GM18499 (cell line): ENCODE measurements around the gene APOL3.
"Not testable (repeated sequence)": the region's sequence is repeated elsewhere in the genome, so short reads cannot be mapped to it uniquely, and the experiment has no call there.

ENCODE experiments used
- ATAC-seq: cut with Tn5 transposase; IDR thresholded peaks from one replicate; pipeline ENCODE4 v1.9.1; 2021; ENCODE audit warnings: moderate number of reproducible peaks; ENCODE audit not compliant: insufficient read depth, unreplicated experiment

APOL3 gene

GRCh38 chr22:36163497-36163896, 2.9 kb upstream of the APOL3 start:
- no peak for ATAC-seq

GRCh38 chr22:36162127-36163034, 1.8 kb upstream of the APOL3 start:
- ATAC-seq: peak; percentile 40

- ATAC-seq: not testable (repeated sequence)
These were observed 1.2 kb upstream of the APOL3 start for GRCh38 chr22:36161793-36162126.

GRCh38 chr22:36156515-36157419, 3.8 kb downstream of the APOL3 start:
- no peak for ATAC-seq

GRCh38 chr22:36156119-36156514, 4.4 kb downstream of the APOL3 start:
- no peak for ATAC-seq

- no peak for ATAC-seq
These were observed 4.9 kb downstream of the APOL3 start for GRCh38 chr22:36155702-36156101.

- ATAC-seq: no peak
These were observed 6.1 kb downstream of the APOL3 start for GRCh38 chr22:36154423-36154945.

- no peak for ATAC-seq
These were observed 6.8 kb downstream of the APOL3 start for GRCh38 chr22:36153501-36154422.

GRCh38 chr22:36152821-36153220, 7.7 kb downstream of the APOL3 start:
- ATAC-seq: not testable (repeated sequence)

- no peak for ATAC-seq
These were observed 8.5 kb downstream of the APOL3 start for GRCh38 chr22:36152088-36152487.

GRCh38 chr22:36151006-36151595, 9.5 kb downstream of the APOL3 start:
- no peak for ATAC-seq

GRCh38 chr22:36149441-36149840, 11.1 kb downstream of the APOL3 start:
- no peak for ATAC-seq

- ATAC-seq: no peak
These were observed 12.1 kb downstream of the APOL3 start for GRCh38 chr22:36148411-36148810.

GRCh38 chr22:36147196-36147791, 13.3 kb downstream of the APOL3 start:
- no peak for ATAC-seq

GRCh38 chr22:36145881-36146280, 14.7 kb downstream of the APOL3 start:
- ATAC-seq: no peak

GRCh38 chr22:36144886-36145541, 15.5 kb downstream of the APOL3 start:
- no peak for ATAC-seq

GRCh38 chr22:36143956-36144355, 16.6 kb downstream of the APOL3 start:
- ATAC-seq: no peak

GRCh38 chr22:36143066-36143815, 17.3 kb downstream of the APOL3 start:
- ATAC-seq: no peak
